Neutrophil (primary cell): ENCODE measurements around the gene AMER2.
"Not testable (repeated sequence)": the region's sequence is repeated elsewhere in the genome, so short reads cannot be mapped to it uniquely, and the experiment has no call there.

Source experiments
- H3K27ac ChIP-seq: fragments of 200-600 bp; sonication (generic); 2 replicates; pipeline ENCODE4 v1.5.1; 2016; ENCODE audit warnings: mild to moderate bottlenecking, moderate library complexity
- H3K27me3 ChIP-seq: fragments of 200-600 bp; sonication (generic); 2 replicates; pipeline ENCODE4 v1.6.0; 2016; ENCODE audit warnings: mild to moderate bottlenecking
- H3K36me3 ChIP-seq: fragments of 200-600 bp; sonication (generic); 2 replicates; pipeline ENCODE4 v1.5.1; 2017
- H3K4me1 ChIP-seq, 2 experiments: fragments of 200-600 bp in 1 of 2; sonication (generic) in 1 of 2; 1 replicate in 1 of 2; 2 replicates in 1 of 2; pipeline versions ENCODE4 v1.5.1 to v1.6.1; 2013 to 2016; ENCODE audit warnings: low read depth in 1 of 2, low read length in 1 of 2, mild to moderate bottlenecking in 1 of 2, moderate library complexity in 1 of 2; ENCODE audit not compliant: control insufficient read depth in 1 of 2, insufficient read depth in 1 of 2
- H3K4me3 ChIP-seq, 2 experiments: fragments of 200-600 bp in 1 of 2; sonication (generic) in 1 of 2; 1 replicate in 1 of 2; 2 replicates in 1 of 2; pipeline ENCODE4 v1.5.1; 2013 to 2016; ENCODE audit warnings: low read depth in 1 of 2, low read length in 1 of 2, mild to moderate bottlenecking in 1 of 2, moderate library complexity in 1 of 2
- H3K9me3 ChIP-seq: fragments of 200-600 bp; sonication (generic); 2 replicates; pipeline ENCODE4 v1.5.1; 2016
- CTCF ChIP-seq: fragments of 200-600 bp; sonication (generic); IDR thresholded peaks from 2 replicates; pipeline ENCODE4 v1.5.1; 2016; ENCODE audit warnings: antibody characterized with exemption

The AMER2 gene

GRCh38 chr13:25166306-25166705 lies 5.8 kb downstream of the AMER2 start:
- H3K27me3 ChIP-seq = peaks cover 88% of the 10 kb centered on the region
- no peak for TF ChIP-seq CTCF

GRCh38 chr13:25165663-25166062 lies 6.4 kb downstream of the AMER2 start:
- no peaks in the 10 kb centered on the region for H3K4me1 ChIP-seq
- H3K27ac ChIP-seq = no peak overlapping the region
- no peaks in the 10 kb centered on the region for H3K9me3 ChIP-seq
- peaks cover 81% of the 10 kb centered on the region for H3K27me3 ChIP-seq
- TF ChIP-seq CTCF = no peak
- H3K36me3 ChIP-seq = no peaks in the 10 kb centered on the region
- H3K4me3 ChIP-seq = no peak overlapping the region

More at GRCh38 chr13:25166306-25166705, 5.8 kb downstream of the AMER2 start:
- Histone ChIP-seq H3K4me1 (peaks cover 0 to 2% of the 10 kb centered on the region in 2 experiments), H3K4me3 (no peak overlapping the region), H3K9me3 (no peaks in the 10 kb centered on the region), H3K36me3 (no peaks in the 10 kb centered on the region), H3K27ac (no peak overlapping the region)

DNA sequence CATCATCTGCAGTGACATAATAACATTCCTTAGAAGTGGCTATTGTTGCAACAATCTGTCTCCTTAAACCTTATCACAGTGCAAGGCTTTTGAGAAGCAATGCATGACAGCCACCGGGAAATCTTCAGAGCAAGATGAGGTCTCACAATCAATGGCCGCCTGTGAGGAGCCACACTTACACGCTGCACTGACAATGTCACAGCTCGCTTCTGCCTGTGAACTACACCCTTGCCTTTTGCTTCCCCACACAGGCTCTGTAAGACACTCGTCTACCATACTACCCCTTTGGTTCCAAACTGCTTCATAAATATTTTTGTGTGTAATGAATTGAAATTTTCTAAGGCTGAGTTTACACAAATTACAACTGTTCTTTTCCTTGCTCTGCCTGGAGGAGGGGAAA lies 6.9 kb downstream of the AMER2 start:
- peaks cover 76% of the 10 kb centered on the region for H3K27me3 ChIP-seq
- not testable (repeated sequence) for H3K27ac ChIP-seq

GRCh38 chr13:25157681-25158080 lies 14.4 kb downstream of the AMER2 start:
- Histone ChIP-seq H3K4me3 (no peak overlapping the region), H3K36me3 (no peaks in the 10 kb centered on the region), H3K4me1 (no peaks in the 10 kb centered on the region), H3K27me3 (peaks cover 32% of the 10 kb centered on the region), H3K9me3 (no peaks in the 10 kb centered on the region), H3K27ac (no peak overlapping the region)
- TF ChIP-seq CTCF = no peak

More for the DNA sequence above, 6.9 kb downstream of the AMER2 start:
- not testable (repeated sequence) for H3K4me3 ChIP-seq, H3K4me1 ChIP-seq, H3K36me3 ChIP-seq, H3K9me3 ChIP-seq

GRCh38 chr13:25153736-25154135 lies 18.4 kb downstream of the AMER2 start:
- Histone ChIP-seq H3K9me3 (no peaks in the 10 kb centered on the region), H3K4me3 (no peak overlapping the region), H3K4me1 (no peaks in the 10 kb centered on the region), H3K36me3 (no peaks in the 10 kb centered on the region), H3K27ac (no peak overlapping the region), H3K27me3 (peaks cover 48% of the 10 kb centered on the region)
- TF ChIP-seq CTCF = no peak

DNA sequence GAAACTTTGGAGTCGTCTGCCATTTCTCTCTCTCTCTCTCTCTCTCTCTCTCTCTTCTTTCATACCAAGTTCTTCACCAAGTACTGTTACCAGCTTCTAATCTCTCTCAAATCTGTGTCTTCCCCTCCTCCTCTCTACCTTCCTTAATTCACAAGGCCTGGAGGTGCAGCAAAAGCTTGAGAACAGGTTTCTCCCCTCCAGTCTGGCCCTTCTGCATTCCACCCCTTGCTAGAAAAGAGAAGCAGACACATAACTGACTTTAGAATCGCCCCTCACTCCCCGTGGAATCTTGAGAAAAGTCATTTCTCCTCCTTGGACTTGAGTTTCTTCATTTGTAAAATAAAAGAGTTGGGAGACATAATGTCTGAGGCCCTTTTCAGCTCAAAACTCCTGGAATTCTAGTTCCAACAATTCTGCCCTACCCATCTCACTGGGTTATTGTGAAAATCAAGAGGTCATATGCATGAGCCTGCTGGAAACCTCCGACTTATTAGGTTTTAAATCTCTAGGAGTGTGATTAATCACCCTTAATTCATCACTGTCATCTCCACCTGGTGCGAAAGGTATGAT lies 20.4 kb downstream of the AMER2 start:
- H3K9me3 ChIP-seq = no peaks in the 10 kb centered on the region
- no peaks in the 10 kb centered on the region for H3K4me1 ChIP-seq
- no peak for TF ChIP-seq CTCF

More for the DNA sequence above, 20.4 kb downstream of the AMER2 start:
- Histone ChIP-seq H3K27me3 (peaks cover 54% of the 10 kb centered on the region), H3K36me3 (no peaks in the 10 kb centered on the region), H3K27ac (no peak overlapping the region), H3K4me3 (no peak overlapping the region)
